ENCODE results near the gene RRM2.
A peak's percentile ranks its signal among the peaks of the same experiment; 100 is the strongest.

The RRM2 gene

DNA sequence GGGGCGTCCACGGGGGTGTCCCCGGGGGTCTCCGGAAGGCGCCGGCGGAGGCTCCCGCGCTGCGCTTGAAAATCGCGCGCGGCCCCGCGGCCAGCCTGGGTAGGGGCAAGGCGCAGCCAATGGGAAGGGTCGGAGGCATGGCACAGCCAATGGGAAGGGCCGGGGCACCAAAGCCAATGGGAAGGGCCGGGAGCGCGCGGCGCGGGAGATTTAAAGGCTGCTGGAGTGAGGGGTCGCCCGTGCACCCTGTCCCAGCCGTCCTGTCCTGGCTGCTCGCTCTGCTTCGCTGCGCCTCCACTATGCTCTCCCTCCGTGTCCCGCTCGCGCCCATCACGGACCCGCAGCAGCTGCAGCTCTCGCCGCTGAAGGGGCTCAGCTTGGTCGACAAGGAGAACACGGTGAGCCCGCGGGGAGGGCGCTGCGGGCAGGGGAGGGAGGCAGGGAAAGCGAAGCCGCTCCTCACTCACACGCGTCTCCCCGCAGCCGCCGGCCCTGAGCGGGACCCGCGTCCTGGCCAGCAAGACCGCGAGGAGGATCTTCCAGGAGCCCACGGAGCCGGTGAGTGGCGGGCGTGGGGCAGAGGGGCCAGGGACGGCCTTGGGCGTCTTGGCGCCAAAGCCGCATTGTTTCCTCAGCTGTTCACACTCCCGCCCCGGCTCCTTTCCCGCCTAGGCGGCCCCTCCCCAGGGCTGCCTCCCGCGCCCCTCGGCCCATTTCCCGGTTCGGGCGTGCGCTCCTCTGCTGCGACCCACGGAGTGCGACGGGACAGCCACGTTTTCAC, at the start of gene RRM2:
TSS of gene RRM2 (plus strand) at position 240 of the 781 bp plus-strand sequence. CDS start at position 300, 60 bp downstream.
- in situ Hi-C loops (cut with MboI; ENCODE audit: low sequenced_read_pairs, unreplicated experiment), result loop anchor here (10.0 kb wide), 1 partner anchor 292 kb away; no protein-coding TSS in a partner anchor
- TF ChIP-seq, protein P1, sequence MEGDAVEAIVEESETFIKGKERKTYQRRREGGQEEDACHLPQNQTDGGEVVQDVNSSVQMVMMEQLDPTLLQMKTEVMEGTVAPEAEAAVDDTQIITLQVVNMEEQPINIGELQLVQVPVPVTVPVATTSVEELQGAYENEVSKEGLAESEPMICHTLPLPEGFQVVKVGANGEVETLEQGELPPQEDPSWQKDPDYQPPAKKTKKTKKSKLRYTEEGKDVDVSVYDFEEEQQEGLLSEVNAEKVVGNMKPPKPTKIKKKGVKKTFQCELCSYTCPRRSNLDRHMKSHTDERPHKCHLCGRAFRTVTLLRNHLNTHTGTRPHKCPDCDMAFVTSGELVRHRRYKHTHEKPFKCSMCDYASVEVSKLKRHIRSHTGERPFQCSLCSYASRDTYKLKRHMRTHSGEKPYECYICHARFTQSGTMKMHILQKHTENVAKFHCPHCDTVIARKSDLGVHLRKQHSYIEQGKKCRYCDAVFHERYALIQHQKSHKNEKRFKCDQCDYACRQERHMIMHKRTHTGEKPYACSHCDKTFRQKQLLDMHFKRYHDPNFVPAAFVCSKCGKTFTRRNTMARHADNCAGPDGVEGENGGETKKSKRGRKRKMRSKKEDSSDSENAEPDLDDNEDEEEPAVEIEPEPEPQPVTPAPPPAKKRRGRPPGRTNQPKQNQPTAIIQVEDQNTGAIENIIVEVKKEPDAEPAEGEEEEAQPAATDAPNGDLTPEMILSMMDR (IDR thresholded peaks at IDR 0.05; ENCODE audit: borderline replicate concordance, control extremely low read depth, extremely low read depth, insufficient read depth, missing control alignments), result no peak
- peak; percentile 96 for DNase-seq (ENCODE audit: low spot score)

DNA sequence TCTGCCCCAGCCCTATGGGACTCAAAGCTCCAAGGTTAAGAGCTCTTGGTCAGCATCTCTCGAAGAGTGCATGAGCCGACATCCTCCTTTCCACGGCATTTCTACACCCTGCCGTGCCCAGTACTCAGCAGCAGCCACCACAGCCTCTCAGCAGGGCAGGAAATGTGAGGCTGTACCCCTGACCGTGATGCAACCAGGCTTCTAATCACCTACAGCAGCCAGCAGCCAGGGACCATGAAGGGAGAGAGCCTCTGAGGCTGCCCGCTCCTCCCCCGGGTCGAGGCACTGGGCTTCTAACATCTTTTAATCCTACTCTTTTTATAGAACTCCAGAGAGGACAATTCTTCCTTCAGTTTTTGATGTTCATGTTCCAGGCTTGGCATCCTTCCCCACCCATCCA, 48.8 kb upstream of the RRM2 start:
- in situ Hi-C loops (cut with MboI; ENCODE audit: low sequenced_read_pairs, unreplicated experiment), result no loop called here

DNA sequence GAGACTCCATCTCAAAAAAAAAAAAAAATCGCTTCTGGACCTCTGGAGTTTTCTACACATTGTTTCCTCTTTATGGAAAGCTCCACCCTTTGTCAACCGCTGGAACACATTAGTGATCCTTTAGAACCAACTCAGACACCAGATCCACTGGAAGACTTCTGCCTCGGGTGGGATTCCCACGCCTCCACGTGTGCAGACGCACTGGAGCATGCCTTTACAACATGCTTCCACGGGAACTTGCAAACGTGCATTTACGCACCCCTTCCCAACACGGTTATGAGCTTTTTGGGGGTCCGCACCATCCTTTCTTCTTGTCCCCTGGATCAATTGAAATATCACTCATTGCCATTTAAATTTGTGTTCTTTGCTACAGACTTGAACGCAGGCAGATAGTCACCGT, 47.4 kb upstream of the RRM2 start:
- TF ChIP-seq, protein P1 (IDR thresholded peaks at IDR 0.05; ENCODE audit: borderline replicate concordance, control extremely low read depth, extremely low read depth, insufficient read depth, missing control alignments), result no peak
- DNase-seq (ENCODE audit: low spot score), result no peak
- in situ Hi-C loops (cut with MboI; ENCODE audit: low sequenced_read_pairs, unreplicated experiment), result no loop called here

More for the DNA sequence above, 48.8 kb upstream of the RRM2 start:
- DNase-seq (ENCODE audit: low spot score), result peak; percentile 37
- TF ChIP-seq, protein P1 (IDR thresholded peaks at IDR 0.05; ENCODE audit: borderline replicate concordance, control extremely low read depth, extremely low read depth, insufficient read depth, missing control alignments), result no peak

GRCh38 chr2:10075571-10076209, 46.8 kb upstream of the RRM2 start:
- in situ Hi-C loops (cut with MboI; ENCODE audit: low sequenced_read_pairs, unreplicated experiment), result no loop called here
- TF ChIP-seq, protein P1 (IDR thresholded peaks at IDR 0.05; ENCODE audit: borderline replicate concordance, control extremely low read depth, extremely low read depth, insufficient read depth, missing control alignments), result no peak
- DNase-seq (ENCODE audit: low spot score), result no peak

GRCh38 chr2:10076511-10076910, 46.0 kb upstream of the RRM2 start:
- in situ Hi-C loops (cut with MboI; ENCODE audit: low sequenced_read_pairs, unreplicated experiment), result no loop called here
- no peak for DNase-seq (ENCODE audit: low spot score)

DNA sequence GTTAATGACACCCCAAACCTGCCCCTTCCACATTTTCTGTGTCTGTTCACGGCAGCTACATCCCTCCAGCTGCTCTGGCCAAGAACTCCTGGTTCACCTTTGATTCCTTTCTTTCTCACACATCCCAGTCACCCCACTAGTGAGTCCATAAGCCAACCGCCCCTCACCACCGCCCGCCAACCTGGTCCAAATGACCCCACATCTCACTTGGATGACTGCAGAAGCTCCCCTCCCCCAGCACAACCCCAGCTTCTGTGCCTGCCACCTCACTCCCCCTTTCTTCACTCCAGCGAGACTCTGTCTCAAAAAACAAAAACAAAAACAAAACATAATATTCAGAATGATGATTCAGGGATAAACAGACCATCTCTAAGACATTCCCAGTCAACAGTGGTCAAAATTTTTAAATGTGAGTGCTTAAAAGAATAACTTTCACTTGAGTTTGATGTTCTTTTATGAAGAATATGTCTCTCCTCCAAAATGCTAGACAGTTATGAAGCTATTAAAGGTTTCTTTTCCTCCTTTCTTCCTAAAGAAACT, 45.5 kb upstream of the RRM2 start:
- in situ Hi-C loops (cut with MboI; ENCODE audit: low sequenced_read_pairs, unreplicated experiment), result no loop called here
- TF ChIP-seq, protein P1 (IDR thresholded peaks at IDR 0.05; ENCODE audit: borderline replicate concordance, control extremely low read depth, extremely low read depth, insufficient read depth, missing control alignments), result no peak
- no peak for DNase-seq (ENCODE audit: low spot score)

More at GRCh38 chr2:10076511-10076910, 46.0 kb upstream of the RRM2 start:
- TF ChIP-seq, protein P1 (IDR thresholded peaks at IDR 0.05; ENCODE audit: borderline replicate concordance, control extremely low read depth, extremely low read depth, insufficient read depth, missing control alignments), result no peak

All from GM13976 (cell line).